Peyer's patch (tissue), 4 donors: ENCODE measurements around the gene ATP6V1F. TPM values are rescaled to one million over a fixed set of nuclear protein-coding genes. Genes with fewer than 3 reads are reported as not detected.
A peak's percentile ranks its signal among the peaks of the same experiment; 100 is the strongest.

Experiments
- DNase-seq, 3 donors: peaks; one replicate each; pipeline ENCODE4 v3.0.0-alpha.2; 2017 to 2019
- H3K27ac ChIP-seq, 4 donors: fragments of 200-600 bp; sonication (generic); one replicate each; pipeline ENCODE4 v1.5.1; 2016 to 2019
- H3K27me3 ChIP-seq, 2 donors: fragments of 200-600 bp; sonication (generic); one replicate each; pipeline ENCODE4 v1.5.1; 2019
- H3K36me3 ChIP-seq, 3 donors: fragments of 200-600 bp; sonication (generic); one replicate each; pipeline ENCODE4 v1.5.1; 2016 to 2019
- H3K4me1 ChIP-seq, 4 donors: fragments of 200-600 bp; sonication (generic); one replicate each; pipeline ENCODE4 v1.5.1; 2016 to 2019
- H3K4me3 ChIP-seq, 4 donors: fragments of 200-600 bp; sonication (generic); 1 replicate in 3 of 4; 2 replicates in 1 of 4; pipeline ENCODE4 v1.5.1; 2016 to 2019; ENCODE audit warnings: mild to moderate bottlenecking in 1 of 4
- H3K9me3 ChIP-seq, 4 donors: fragments of 200-600 bp; sonication (generic); one replicate each; pipeline ENCODE4 v1.5.1; 2016 to 2019; ENCODE audit warnings: mild to moderate bottlenecking in 1 of 4
- CTCF ChIP-seq, 6 experiments: fragments of 450-650 bp in 4 of 6; fragments of 200-600 bp in 2 of 6; sonication (generic) in 1 of 6; IDR thresholded peaks; one replicate each; pipeline ENCODE4 v1.5.1; 2017 to 2019; ENCODE audit warnings: antibody characterized with exemption in 6 of 6, mild to moderate bottlenecking in 3 of 6, moderate library complexity in 1 of 6
- POLR2A ChIP-seq, 2 donors: fragments of 450-650 bp; IDR thresholded peaks; one replicate each; pipeline ENCODE4 v1.5.1; 2017; ENCODE audit warnings: antibody characterized with exemption in 2 of 2, mild to moderate bottlenecking in 2 of 2, moderate library complexity in 2 of 2
- total RNA-seq, 4 donors: library from RNA; depleted of rRNA; stranded (reverse); fragments of >200 nt; gene quantifications; one replicate each; pipeline ENCODE4 v1.1.0, GENCODE V29; 2016

Gene ATP6V1F
- total RNA-seq, 4 donors from 2014 or later = 71.3 to 88.3 (median 84.6) TPM

- H3K27ac ChIP-seq = no peak overlapping the region
These were observed 36.1 kb upstream of the ATP6V1F start for GRCh38 chr7:128826512-128826911.

GRCh38 chr7:128826916-128827247 is 35.8 kb upstream of the ATP6V1F start:
- no peak overlapping the region for H3K27ac ChIP-seq
- no peak overlapping the region for H3K4me3 ChIP-seq
- TF ChIP-seq POLR2A (IDR thresholded peaks at IDR 0.05) (no peak), CTCF (IDR thresholded peaks at IDR 0.05) (no peak)
- peaks cover 0 to 23% (median 17%) of the 10 kb centered on the region in 4 donors for H3K4me1 ChIP-seq
- peaks cover 0 to 8% of the 10 kb centered on the region in 2 donors for H3K27me3 ChIP-seq
- DNase-seq = no peak
- H3K9me3 ChIP-seq = no peaks in the 10 kb centered on the region
- no peaks in the 10 kb centered on the region for H3K36me3 ChIP-seq

More at GRCh38 chr7:128826512-128826911, 36.1 kb upstream of the ATP6V1F start:
- H3K4me3 ChIP-seq = no peak overlapping the region
- DNase-seq = no peak
- H3K4me1 ChIP-seq = peaks cover 0 to 20% (median 15%) of the 10 kb centered on the region in 4 donors
- H3K27me3 ChIP-seq = peaks cover 0 to 8% of the 10 kb centered on the region in 2 donors
- H3K36me3 ChIP-seq = no peaks in the 10 kb centered on the region
- H3K9me3 ChIP-seq = no peaks in the 10 kb centered on the region
- TF ChIP-seq POLR2A (IDR thresholded peaks at IDR 0.05) (no peak), CTCF (IDR thresholded peaks at IDR 0.05) (no peak)

DNA sequence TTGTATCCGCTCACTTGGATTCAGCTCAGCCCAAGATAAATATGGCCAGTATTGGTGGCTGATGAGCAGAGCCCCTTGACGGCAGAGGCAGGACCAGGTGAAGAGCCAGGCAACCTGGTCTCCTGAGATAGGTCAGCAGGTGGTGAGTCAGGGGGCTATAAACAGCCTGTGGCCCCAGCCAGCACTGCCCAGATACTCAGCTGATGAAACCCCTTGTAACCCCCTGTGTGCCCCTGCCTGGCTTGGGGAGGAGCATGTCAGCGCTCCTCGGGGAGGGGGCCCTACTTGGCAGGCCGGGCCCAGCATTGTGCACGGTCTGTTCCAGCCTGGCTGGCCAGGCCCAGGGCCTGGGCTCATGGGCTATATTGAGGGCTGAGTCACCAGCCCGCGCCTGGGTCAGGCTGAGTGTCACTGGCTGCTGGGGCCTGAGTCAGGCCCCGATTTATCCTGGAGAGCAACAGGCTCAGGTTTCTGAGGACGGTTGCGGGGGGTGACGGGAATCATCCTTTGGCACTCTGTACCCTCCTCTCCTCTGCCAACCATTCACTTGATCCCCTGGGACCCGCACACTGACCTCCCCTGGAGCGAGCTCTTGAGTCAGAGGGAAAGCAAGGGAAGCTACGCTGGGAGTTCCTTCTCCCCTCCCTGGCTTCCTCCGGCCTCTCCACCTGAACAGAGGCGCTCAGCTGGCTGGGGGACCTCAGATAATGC is 35.3 kb upstream of the ATP6V1F start:
- Histone ChIP-seq H3K36me3 (no peaks in the 10 kb centered on the region), H3K4me3 (no peak overlapping the region), H3K27me3 (peaks cover 0 to 8% of the 10 kb centered on the region in 2 donors), H3K9me3 (no peaks in the 10 kb centered on the region), H3K27ac (peak overlapping the region in 1 of 4 donors; percentile 60), H3K4me1 (peaks cover 0 to 23% (median 17%) of the 10 kb centered on the region in 4 donors)
- TF ChIP-seq CTCF (IDR thresholded peaks at IDR 0.05) = no peak
- TF ChIP-seq POLR2A (IDR thresholded peaks at IDR 0.05) = no peak
- no peak for DNase-seq

DNA sequence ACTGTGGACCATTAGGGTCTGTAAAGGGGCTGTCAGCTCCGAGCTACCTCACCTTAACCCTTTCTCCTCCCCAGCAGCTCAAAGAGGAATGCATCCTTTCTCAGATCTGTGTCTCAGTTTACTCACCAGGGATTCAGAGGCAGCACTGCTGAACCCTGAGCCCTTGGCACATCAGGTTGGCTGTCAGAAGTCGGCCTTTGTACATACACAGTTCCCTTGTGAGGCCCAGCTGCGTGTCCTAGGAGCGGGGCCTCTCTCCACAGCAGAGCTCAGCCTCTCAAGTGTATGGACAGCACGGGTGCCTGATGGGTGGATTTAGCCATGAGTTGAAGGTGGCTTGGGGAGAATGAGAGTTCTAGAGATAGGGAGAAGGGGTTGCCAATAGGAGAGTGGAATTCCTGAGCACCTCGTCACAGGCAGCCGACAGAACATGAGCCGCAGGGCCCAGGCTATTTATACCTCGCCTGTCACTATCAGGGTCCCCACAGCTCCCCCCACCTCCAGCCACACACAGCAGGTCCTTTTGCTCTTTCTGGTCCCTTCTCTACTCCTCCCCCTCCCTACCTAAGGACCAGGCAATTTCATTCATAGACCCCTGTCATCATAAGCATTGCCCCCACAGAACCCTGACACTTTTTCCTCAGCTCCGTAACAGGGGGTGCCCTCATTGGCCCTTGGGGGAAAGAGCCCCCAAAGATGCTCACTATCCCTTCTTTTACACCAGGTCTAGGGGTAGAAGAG is 34.5 kb upstream of the ATP6V1F start:
- H3K36me3 ChIP-seq = no peaks in the 10 kb centered on the region
- H3K27me3 ChIP-seq = peaks cover 0 to 8% of the 10 kb centered on the region in 2 donors
- peaks cover 0 to 23% (median 17%) of the 10 kb centered on the region in 4 donors for H3K4me1 ChIP-seq
- H3K4me3 ChIP-seq = no peak overlapping the region
- peak overlapping the region in 1 of 4 donors; percentile 60 for H3K27ac ChIP-seq
- no peaks in the 10 kb centered on the region for H3K9me3 ChIP-seq
- TF ChIP-seq CTCF (IDR thresholded peaks at IDR 0.05) = no peak
- TF ChIP-seq POLR2A (IDR thresholded peaks at IDR 0.05) = no peak
- DNase-seq = no peak

DNA sequence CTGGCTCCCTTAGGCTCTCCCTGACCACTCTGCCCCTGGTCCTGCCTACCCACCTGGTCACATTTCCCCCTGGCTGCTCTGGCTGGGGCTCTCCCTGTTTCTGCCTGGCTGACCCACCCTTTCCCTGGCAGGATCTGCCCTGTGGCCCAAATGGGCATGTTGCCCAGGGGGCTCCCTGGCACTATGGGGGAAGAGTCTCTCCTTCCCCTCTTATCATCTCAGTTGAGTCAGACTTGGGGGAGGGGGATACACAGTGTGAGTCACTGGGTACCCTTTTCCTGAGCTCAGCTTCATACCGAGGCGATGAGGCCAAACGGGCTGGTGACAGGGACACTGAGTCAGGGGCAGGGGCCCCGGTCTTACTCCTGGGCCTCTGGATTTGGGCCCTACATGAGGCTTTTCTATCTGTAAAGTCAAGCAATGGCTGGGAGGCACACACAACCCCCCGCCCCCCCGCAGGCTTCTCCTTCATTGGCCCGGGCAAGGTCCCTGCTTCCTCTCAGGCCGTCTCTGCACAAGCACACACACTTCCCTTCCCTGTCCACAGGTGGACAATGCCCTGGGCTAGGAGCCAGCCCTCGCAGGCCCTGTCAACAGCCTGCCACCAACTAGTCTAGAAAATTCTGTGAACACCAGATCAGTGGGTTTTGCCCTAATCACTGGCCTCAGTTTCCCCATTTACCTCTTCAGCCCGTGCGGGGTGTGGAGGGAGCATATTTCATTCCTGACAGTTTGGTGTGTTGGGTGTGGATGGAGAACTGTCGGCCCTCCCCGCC is 33.1 kb upstream of the ATP6V1F start:
- DNase-seq = peak in 1 of 3 donors; percentile 44
- peaks cover 0 to 8% of the 10 kb centered on the region in 2 donors for H3K27me3 ChIP-seq
- H3K9me3 ChIP-seq = no peaks in the 10 kb centered on the region
- no peaks in the 10 kb centered on the region for H3K36me3 ChIP-seq
- H3K27ac ChIP-seq = peak overlapping the region in 2 of 4 donors; percentile 72 to 88
- peaks cover 0 to 23% (median 17%) of the 10 kb centered on the region in 4 donors for H3K4me1 ChIP-seq
- TF ChIP-seq POLR2A (IDR thresholded peaks at IDR 0.05) (no peak), CTCF (IDR thresholded peaks at IDR 0.05) (no peak)
- H3K4me3 ChIP-seq = peak overlapping the region in 3 of 4 donors; percentile 55 to 63 (median 58)
